GM18519 (cell line): ENCODE data around the gene NTSR1.

Experiments used
- ATAC-seq: cut with Tn5 transposase; IDR thresholded peaks from one replicate; pipeline ENCODE4 v1.9.1; 2021; ENCODE audit warnings: mild to moderate bottlenecking, moderate library complexity; ENCODE audit not compliant: unreplicated experiment, low FRiP score

NTSR1 gene

DNA sequence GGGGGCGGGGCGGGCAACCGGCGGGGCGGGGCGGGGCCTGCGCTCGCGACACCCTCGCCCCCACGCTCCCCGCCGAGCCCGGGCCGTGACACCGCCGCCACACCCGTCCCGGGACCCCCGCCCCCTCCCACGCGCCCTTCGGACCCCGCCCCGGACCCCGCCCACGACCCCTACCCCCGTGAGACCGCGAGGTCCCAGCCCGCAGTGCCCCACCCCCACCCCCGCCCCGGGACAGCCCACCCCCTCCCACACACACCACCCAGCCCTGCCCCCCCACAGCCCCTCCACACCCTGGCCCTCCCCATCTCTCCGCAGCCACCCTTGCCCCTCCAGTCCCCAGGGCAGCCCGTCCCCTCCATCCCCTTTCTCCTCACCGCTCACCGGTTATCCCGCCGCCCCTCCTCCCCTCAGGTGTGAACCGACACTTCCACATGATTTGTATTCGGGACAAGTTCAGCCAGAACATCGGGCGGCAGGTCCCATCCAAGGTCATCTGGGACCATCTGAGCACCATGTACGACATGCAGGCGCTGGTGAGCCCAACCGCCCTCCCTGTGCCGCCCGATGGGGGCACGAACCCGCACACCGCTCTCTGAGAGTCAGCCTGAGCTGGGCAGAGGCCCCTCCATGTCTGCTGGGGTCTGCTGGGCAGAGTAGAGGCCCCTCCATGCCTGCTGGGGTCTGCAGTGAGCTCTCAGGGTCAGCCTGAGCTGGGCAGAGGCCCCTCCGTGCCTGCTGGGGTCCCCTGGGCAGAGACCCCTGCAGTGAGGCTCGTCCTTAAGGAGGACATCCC is 88.3 kb downstream of the NTSR1 start:
- no peak for ATAC-seq

DNA sequence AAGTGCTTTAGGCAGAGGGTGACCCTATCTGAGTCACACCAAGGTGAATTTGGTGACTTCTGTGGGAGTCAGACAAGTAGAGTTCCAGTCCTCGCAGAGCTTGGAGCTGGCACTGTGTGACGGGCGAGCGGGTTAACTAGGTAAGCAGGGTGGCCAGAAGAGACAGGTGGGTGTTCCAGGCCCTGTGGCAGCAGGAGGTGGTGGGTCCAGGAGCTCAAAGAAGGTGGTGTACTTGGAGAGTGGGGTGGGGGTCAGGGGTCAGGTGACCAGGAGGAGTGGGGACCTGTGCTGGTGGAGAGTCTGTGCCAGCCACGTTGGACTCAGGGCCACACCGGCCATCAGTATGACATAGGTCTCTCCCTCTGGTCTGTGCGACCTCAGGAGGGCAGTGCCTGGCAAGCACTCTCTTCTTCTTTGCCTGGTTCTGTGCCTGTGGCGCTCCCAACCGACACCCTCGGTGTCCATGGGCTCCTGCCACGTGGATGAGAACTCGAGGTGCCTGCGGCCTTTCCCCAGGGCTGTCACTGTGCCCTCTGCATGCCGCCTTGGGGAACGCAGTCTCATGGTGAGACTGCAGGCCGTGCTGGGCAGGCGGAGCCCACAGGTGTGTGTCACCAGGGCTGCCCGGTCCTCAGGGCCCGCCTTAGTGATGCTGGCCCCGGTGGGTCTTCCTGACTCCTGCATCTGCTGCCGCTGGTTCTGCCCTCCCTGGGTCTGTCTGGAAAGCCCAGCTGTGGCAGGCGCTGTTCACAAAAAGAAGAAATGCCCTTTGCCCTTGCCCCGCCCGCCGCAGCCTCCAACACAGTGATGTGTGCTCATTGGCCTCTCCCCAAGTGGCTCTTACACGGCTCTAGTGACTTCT is 89.3 kb downstream of the NTSR1 start:
- ATAC-seq = no peak

DNA sequence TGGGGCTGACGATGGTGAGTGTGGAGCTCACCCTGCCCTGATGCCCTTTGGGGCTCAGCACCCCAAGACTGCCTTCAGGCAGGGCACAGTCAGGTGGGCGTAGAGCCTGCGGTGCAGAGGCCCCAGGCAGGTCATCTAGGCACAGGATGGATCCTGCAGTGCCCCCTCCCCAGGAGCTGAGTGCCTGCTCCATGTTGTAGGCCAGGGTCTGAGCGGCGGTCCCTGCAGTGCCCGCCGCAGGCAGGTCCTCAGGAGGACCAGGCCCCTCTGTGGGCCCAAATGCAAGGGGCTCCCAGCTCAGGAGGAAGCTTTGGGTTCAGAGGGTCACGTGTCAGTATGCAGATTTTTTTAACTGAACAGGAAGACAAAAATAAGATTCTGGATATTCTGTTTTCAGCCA is 90.4 kb downstream of the NTSR1 start:
- no peak for ATAC-seq

DNA sequence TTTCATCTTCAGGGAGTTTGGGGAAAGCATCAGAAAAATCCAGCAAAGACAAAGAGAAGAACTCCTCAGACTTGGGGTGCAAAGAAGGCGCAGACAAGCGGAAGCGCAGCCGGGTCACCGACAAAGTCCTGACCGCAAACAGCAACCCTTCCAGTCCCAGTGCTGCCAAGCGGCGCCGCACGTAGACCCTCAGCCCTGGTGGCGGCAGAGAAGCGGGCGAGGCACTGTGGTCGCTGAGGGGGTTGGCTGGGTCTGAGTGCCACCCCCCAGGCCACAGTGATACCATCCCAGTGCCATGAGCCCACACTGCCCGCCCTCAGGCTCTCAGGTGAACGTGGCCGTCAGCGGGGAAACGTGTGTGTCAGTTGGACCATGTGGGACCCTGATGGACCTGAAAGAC is 90.8 kb downstream of the NTSR1 start:
- ATAC-seq = no peak

DNA sequence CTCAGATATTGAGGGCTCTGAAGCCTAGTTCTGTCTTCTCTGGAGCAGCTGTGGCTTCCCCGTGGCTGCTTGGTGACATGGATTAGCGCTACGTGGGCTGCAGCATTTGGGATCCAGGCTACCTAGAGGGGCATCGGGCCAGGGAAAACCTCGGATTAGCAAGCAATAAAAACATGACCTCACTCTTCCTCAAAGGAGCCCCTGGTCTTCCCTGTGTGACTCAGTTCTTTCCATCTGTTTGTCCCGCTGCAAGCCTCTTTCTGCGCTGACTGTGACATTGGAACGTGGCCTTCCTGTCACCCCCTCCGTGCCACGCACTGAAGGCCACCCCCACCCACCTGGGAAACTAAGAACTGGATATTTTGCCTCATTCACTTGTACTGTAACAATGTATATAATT is 91.2 kb downstream of the NTSR1 start:
- ATAC-seq = no peak

DNA sequence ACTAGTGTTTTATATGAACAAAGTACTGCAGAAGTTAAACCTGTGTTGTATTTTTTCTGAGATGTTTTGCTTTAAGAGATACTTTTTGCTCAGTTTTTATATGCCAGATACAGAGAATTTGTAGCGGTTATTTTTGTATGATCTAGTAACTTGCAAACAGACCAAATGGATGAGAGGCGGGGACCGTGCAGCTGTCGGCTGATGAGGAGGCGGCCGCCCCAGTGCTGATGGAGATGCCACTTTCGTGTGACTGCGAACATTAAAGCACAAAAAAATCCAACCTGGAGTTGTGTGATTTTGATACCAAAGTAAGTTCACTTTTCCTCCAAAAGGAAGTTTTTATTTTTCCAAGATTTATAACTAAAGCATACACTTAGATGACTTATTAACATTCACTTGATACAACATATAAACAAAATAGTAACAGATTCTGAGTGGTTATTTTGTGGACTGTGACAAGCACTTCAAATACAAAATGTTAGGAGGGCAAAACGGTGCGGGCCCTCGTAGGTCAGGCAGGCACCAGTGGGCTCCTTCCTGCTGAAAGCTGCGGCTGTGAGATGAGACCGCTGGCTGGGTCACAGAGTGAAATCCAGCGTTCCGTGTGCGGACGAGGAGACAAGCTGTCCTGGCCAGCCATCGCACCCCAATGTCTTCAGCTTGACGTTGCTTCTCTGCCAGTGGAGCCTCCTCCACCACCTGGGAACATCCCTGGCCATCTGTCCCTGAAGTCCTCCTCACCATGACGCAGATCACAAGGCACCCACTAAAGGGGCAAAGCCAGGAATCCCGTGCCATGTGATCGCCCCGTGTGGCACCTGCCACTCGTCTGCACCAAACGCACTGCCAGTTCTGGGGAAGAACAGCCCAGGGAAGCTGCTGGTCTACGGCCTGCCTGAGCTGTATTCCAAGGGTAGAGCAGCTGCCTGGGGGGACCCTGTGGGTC is 92.0 kb downstream of the NTSR1 start:
- no peak for ATAC-seq

DNA sequence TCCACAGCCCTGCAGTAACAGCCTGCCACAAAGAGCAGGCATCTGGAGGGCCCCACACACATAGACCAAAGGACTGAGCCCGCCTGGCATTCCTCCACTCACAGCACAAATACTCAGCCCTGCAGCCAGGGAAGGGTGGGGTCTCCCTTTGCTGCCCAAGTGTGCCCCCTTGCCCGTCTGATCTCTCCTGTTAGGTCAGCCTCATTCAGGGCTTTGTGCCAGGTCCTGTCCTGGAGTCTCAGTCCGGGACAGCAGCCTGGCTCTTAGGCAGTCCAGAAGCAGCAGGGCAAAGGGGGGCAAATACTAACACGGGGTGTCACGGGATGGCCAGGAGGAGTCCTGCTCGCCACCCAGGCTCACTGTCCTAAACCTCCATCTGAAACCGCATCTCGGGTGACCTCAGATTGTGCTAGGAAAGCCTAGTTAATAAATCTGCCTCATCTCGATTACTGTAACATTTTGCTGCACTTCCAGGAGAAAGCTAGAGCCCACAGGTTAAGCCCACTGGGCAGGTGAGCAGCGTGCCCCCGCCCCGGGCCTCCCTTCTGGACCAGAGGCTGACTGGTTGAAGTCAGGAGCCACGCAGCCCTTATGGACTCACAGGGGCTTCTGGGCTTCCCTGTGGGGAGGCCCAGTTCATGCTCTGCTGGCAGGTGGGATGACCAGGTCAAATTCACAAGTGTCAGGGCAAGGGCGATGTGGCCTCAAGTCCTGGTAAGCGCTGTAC is 92.8 kb downstream of the NTSR1 start:
- no peak for ATAC-seq

DNA sequence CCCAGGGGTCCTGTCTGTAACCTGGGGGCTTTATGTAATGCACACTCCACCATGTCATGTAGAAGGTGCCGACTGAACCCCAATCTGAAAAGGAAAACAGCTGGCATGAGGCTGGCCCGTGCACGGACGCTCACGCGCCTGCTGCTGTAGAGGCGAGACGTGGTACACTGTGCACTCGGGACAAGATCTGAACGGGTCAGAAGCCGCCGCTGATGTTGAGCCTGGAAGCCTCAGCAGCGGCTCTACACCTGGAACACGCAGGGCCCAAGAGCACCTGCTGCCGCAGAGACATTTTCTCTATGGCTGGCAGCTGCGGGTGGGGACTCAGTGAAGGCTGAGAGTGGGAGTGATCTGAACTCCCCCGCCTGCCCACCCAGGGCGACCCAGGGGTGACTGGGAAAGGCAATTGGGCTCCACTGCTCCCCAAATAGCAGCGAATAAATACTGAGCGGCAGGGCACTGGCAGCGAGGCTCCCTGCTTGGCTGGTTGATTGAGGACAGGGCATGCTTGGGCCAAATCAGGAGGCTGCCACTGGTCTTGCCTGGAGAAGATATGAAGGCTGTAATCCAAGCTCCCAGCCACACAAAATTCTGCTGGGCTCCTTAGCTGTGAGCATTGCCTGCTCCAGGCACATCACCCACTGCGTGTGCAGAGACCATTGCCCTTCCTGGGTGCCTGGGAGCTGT is 93.5 kb downstream of the NTSR1 start:
- no peak for ATAC-seq

DNA sequence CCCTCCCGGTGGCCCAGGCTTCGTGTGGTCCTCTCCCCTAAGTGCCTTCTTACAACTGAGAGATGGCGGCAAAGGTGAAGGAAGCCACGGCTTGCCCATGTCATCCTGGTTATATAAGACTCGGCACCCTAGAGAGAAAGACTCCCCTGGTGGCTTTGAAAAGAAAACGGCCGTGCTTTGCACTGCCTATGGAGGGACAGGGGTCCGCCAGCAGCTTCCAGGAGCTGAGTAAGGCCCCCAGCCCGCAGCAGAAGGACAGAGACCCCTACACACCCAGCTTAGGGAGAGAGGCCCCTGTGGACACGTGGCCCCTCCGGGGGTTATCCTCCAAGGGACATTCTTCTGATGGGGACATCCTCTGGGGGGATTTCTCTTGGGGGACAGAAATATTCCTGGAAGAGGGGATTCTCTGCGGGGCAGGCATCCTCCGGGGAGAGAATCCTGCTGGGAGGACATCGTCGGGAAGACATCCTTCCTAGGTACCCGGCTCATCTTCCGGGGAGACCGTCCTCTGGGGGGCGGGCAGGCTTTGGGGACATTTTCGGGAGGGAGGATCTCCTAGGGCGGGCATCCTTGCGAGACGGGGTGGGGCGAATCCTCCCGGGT is 95.5 kb downstream of the NTSR1 start:
- ATAC-seq = no peak

DNA sequence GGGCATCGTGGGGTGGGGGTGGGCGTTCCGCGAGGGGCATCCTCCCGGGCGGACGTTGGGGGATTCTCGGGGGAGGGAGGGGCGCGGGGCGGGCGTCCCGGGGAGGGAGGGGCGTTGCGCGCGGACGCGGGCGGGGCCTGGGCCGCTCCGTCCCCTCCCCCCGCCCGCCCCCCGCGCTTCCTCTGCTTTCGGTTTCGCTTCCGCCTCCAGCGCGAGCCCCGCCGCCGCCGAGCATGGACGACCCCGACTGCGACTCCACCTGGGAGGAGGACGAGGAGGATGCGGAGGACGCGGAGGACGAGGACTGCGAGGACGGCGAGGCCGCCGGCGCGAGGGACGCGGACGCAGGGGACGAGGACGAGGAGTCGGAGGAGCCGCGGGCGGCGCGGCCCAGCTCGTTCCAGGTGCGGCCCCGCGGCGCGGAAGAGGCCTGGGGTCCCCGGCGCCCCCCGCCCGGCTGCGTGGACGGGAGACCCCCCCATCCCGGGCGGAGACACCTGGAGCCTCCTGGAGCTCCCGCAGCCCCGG is 96.1 kb downstream of the NTSR1 start, which contains the start of gene OGFR:
TSS of gene OGFR (plus strand) at position 209 of the 528 bp plus-strand sequence. CDS start at position 234, 25 bp downstream.
- ATAC-seq = no peak

DNA sequence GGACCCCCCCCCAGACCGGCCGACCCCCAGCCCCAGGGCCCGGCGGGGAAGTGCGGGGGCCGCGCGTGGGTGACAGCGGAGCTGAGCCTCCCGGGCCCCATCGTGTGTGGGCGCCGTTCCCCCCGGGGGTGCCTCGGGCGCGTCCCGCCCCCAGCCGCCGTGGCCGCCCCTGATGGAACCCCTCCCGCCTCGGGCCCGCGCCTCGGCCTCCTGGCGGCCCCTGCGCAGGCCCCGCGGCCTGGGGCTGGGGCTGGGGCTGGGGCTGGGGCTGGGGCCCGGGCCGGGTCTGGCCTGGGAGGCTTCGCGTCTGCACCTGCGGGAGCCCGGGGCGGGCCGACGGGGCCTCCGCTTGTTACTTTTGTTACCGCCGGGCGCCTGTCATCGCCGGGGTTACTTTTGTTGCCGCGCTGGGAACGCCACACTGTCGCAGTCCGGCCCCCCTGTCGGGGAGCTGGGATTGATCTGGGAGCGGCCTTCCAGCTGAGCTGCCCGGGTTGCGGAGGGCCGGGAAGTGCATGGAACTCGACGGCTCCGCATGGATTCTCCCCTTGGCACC is 96.6 kb downstream of the NTSR1 start:
- ATAC-seq = no peak

DNA sequence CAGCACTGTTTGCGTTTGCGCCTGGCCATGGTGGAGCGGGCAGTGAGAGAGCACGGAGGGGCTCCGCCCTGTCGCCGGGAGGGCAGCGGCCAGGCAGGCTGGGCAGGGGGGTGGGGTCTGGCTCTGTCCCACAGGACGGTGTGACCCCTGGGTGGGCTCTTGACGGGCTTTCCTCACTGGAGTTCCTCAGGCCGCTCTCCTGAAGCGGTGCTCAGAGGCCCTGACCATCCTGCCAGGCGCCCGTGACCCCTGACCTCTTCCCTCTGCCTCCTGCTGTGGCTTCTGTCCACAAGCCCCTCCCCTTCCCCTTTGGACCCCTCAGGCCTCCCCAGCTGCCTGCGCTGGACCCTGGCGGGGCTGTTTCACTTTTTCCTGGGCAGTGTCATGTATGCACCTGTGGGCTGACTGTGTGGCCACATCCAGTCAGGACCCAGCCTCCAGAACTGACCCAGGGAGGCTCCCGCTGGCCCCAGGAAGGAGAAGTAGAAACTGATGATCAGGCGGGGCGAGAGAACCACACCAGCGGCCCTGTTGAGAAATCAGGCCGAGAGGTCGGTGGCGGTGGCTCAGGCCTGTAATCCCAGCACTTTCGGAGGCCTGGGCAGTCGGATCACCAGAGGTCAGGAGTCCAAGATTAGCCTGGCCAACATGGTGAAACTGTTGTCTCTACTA is 97.2 kb downstream of the NTSR1 start:
- no peak for ATAC-seq

DNA sequence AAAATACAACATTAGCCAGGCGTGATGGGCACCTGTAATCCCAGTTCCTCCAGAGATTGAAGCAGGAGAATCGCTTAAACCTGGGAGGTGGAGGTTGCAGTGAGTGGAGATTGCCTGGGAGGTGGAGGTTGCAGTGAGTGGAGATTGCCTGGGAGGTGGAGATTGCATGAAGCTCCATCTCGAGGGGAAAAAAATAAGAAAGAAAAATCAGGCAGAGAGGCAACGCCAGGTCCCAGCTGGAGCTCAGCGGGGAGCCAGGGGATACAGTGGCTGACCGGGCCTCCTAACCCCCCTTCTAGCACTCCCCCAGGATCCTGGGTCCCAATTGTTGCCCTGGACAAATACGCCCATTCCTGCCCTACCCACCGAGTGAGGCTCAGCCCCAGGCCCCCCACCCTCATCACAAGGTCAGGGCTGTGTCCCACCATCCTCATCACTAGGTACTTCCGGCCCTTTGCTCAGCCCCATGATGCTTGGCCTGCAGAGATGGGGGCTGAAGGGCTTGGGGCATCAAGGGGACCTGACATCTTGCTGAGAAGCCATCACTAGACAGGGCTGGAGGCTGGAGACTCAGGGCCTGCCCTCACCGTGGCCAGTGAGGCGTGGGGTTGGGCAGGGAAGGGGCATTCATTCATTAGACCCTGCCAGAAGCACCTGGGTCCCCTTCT is 97.9 kb downstream of the NTSR1 start:
- ATAC-seq = no peak

DNA sequence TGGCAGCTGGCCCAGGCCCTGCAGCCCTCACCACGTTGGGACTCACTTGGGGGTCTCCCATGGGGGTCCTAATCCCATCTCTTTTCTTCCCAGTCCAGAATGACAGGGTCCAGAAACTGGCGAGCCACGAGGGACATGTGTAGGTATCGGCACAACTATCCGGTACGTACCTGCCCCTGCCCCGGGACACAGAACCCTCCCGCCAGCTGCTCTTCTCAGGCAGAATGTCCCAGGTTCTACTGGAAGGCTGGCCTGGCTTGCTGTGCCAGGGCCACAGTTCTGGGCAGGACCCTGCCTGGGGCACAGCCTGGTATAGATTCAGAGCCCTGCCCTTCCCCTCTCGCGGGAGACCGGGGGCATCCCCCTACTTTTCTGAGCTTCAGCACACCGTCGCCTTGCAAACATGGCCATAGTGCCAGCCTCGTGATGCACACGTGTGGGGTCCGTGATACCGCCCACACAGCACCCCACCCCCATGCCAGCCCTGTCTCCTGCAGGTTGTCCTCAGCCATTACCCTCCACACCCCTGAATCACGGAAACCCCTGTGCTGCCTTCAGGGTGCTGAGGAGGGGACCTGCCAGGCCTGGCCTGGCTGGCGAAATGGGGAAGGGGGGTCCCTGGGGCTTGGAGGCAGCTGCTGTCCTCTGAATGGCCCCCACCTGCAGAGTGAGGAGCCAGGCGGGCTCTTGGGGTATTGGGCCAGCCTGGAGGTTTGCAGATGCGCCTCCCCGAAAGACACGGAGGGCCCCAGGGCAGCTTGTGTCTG is 99.0 kb downstream of the NTSR1 start:
- ATAC-seq = no peak

DNA sequence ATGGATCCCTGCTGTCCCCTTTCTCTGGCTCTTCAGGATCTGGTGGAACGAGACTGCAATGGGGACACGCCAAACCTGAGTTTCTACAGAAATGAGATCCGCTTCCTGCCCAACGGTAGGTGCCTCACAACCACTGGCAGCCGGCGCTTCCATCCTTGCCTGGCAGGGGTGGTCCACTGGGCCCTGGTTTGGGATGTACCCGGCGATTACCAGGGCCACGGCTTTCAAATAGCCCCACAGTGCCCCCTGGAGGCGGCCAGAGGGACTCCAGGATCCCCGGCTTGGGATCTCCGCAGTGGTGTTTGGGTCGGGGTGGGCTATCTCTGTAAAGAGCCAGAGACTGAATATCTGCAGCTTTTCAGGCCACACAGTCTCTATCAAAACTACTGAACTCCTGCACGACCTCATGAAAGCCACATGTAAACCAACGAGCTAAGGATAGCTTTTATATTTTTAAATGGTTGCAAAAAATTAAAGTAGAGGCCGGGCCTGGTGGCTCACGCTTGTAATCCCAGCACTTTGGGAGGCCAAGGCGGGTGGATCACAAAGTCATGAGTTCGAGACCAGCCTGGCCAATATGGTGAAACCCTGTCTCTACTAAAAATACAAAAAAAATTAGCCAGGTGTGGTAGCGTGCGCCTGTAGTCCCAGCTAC is 99.7 kb downstream of the NTSR1 start:
- no peak for ATAC-seq
